Measurements from ENCODE around the gene RAB10.
"Not testable (repeated sequence)": the region's sequence is repeated elsewhere in the genome, so short reads cannot be mapped to it uniquely, and the experiment has no call there.

RAB10 gene

GRCh38 chr2:26033818-26034636 lies at the start of gene RAB10:
Gene RAB10, plus strand, starts transcription at chr2:26034084. Its CDS starts 525 bp downstream, at chr2:26034609.
- DNase-seq (ENCODE audit: low read depth) = peak; percentile 99

- no peak for DNase-seq (ENCODE audit: low read depth)
Observed at GRCh38 chr2:25988134-25988533, 45.8 kb upstream of the RAB10 start.

- no peak for DNase-seq (ENCODE audit: low read depth)
Observed at GRCh38 chr2:25989154-25989553, 44.7 kb upstream of the RAB10 start.

DNA sequence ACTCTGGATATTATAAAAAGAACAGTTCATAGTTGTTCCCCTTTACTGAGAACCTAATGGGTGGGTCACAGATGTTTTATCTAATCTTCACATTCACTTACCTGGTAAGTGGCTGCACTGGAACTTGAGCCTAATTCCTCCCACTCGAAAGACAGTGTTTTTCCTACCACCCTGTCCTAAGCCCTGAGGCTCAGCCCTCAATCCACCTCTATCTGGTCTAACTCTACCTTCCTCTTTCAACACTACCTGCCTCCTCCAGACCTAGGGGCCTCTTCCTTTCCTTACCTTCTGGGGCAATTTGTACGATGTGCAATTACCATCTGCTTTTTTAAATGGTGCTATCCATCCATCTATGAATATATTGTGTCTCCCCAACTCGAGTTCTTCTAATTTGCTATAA lies 41.9 kb upstream of the RAB10 start:
- no peak for DNase-seq (ENCODE audit: low read depth)

- DNase-seq (ENCODE audit: low read depth) = no peak
Observed at GRCh38 chr2:25992556-25992955, 41.3 kb upstream of the RAB10 start.

DNA sequence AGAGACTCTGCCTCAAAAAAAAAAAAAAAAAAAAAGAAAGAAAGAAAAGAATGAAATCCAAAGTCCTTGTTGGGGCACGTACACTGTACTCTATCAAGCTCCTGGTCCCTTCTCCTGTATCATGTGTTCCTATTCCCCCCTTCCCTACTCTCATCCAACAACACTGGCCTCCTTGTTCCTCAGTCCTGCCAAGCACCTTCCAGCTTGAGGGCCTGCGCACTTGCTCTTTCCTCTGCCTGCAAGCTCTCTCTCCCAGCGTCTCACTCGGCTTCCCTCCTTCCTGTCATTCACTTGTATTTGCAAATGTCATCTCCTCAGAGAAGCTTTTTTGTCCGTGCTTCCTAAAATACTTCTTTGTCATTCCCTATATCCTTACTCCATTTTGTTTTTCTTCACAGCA lies 40.8 kb upstream of the RAB10 start:
- DNase-seq (ENCODE audit: low read depth) = no peak

- DNase-seq (ENCODE audit: low read depth) = no peak
Observed at GRCh38 chr2:25994509-25994908, 39.4 kb upstream of the RAB10 start.

GRCh38 chr2:25996844-25997243 lies 37.0 kb upstream of the RAB10 start:
- DNase-seq (ENCODE audit: low read depth) = peak; percentile 50

- DNase-seq (ENCODE audit: low read depth) = not testable (repeated sequence)
Observed at GRCh38 chr2:25998816-25999383, 35.0 kb upstream of the RAB10 start.

GRCh38 chr2:25999406-25999805 lies 34.5 kb upstream of the RAB10 start:
- DNase-seq (ENCODE audit: low read depth) = not testable (repeated sequence)

GRCh38 chr2:26000561-26001082 lies 33.3 kb upstream of the RAB10 start:
- DNase-seq (ENCODE audit: low read depth) = no peak

GRCh38 chr2:26001743-26002351 lies 32.0 kb upstream of the RAB10 start:
- no peak for DNase-seq (ENCODE audit: low read depth)

DNA sequence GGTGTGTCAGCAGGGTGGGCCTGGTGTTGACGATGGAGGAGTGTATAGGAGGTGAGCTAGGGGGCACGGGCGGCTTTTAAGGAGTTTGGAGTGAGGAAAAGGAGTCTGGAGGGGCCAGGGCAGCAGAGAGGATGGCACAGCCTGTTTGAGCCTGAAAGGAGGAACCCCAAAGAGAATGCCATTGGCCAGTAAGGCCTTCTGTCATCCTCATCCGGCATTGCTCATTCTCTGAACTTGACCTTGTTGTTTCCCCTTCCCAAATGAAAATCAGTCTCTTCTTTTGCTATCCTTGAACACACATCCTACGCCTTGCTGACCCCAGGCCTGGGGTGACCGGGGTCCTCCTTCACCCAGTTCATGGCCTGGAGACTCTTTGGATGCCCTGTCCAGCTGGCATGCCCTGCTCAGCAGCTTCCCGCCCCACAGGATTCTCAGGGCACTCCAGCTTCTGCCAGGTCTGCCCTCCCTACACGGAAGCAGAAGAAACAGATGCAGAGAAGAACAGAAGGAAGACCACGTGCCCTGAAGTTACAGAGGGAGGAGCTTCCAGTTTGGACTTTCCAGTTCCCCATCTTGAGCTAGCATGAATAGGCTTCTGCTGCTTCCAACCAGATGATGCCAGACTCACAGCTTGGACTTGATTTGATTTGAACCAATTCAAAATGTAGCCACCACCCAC lies 31.1 kb upstream of the RAB10 start:
- DNase-seq (ENCODE audit: low read depth) = no peak

GRCh38 chr2:26008095-26008494 lies 25.8 kb upstream of the RAB10 start:
- DNase-seq (ENCODE audit: low read depth) = no peak

GRCh38 chr2:26008851-26009566 lies 24.9 kb upstream of the RAB10 start:
- peak; percentile 86 for DNase-seq (ENCODE audit: low read depth)

GRCh38 chr2:26009567-26009963 lies 24.3 kb upstream of the RAB10 start:
- no peak for DNase-seq (ENCODE audit: low read depth)

GRCh38 chr2:26010943-26011342 lies 22.9 kb upstream of the RAB10 start:
- no peak for DNase-seq (ENCODE audit: low read depth)

- no peak for DNase-seq (ENCODE audit: low read depth)
Observed at GRCh38 chr2:26011609-26011989, 22.3 kb upstream of the RAB10 start.

GRCh38 chr2:26011990-26012856 lies 21.7 kb upstream of the RAB10 start:
- peak; percentile 60 for DNase-seq (ENCODE audit: low read depth)

- no peak for DNase-seq (ENCODE audit: low read depth)
Observed at GRCh38 chr2:26013668-26014067, 20.2 kb upstream of the RAB10 start.
